ENCODE results near the gene BTBD8.

GRCh38 chr1:92217721-92218120 lies 137.6 kb downstream of the BTBD8 start, which contains the start of gene C1orf146:
- TF ChIP-seq FOSL2 (IDR thresholded peaks at IDR 0.05; ENCODE audit: borderline replicate concordance, low read depth) (no peak), USF2 (IDR thresholded peaks at IDR 0.05; ENCODE audit: borderline replicate concordance, low read depth, low read length) (no peak), RAD21 (IDR thresholded peaks at IDR 0.05; ENCODE audit: low read length) (no peak)
- TF ChIP-seq, protein P1, sequence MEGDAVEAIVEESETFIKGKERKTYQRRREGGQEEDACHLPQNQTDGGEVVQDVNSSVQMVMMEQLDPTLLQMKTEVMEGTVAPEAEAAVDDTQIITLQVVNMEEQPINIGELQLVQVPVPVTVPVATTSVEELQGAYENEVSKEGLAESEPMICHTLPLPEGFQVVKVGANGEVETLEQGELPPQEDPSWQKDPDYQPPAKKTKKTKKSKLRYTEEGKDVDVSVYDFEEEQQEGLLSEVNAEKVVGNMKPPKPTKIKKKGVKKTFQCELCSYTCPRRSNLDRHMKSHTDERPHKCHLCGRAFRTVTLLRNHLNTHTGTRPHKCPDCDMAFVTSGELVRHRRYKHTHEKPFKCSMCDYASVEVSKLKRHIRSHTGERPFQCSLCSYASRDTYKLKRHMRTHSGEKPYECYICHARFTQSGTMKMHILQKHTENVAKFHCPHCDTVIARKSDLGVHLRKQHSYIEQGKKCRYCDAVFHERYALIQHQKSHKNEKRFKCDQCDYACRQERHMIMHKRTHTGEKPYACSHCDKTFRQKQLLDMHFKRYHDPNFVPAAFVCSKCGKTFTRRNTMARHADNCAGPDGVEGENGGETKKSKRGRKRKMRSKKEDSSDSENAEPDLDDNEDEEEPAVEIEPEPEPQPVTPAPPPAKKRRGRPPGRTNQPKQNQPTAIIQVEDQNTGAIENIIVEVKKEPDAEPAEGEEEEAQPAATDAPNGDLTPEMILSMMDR (IDR thresholded peaks at IDR 0.05): no peak

All from SK-N-SH (cell line).